ENCODE data around the gene UTF1.
"Not testable (repeated sequence)": the region's sequence is repeated elsewhere in the genome, so short reads cannot be mapped to it uniquely, and the experiment has no call there.

The UTF1 gene

DNA sequence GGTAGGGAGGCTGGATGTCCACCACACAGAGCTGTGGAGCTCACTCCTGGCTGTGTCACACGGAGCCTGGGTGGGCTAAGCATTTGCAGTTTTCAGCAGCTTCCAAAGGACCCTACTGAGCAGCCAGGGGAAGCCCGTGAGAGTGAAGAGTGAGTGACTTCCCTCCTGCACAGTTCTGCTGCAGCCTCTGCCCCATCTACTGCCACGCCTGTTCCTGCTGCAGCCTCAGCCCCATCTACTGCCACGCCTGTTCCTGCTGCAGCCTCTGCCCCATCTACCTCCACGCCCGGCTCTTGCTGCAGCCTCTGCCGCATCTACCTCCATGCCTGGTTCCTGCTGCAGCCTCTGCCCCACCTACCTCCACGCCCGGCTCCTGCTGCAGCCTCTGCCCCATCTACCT is 34.4 kb downstream of the UTF1 start:
- no peaks in the 10 kb centered on the region for H3K27me3 ChIP-seq (ENCODE audit: low read depth, low read length)
- no peaks in the 10 kb centered on the region for H3K9me3 ChIP-seq (ENCODE audit: control insufficient read depth in 1 of 2, low read length in 2 of 2)
- peaks cover 0 to 7% of the 10 kb centered on the region in 2 donors for H3K36me3 ChIP-seq (ENCODE audit: control insufficient read depth in 1 of 2, insufficient read depth in 2 of 2, low read length in 2 of 2)
- H3K27ac ChIP-seq (ENCODE audit: low read length) = no peak overlapping the region
- H3K4me3 ChIP-seq (ENCODE audit: low read depth in 1 of 2, low read length in 2 of 2) = no peak overlapping the region
- peaks cover 0 to 21% of the 10 kb centered on the region in 2 donors for H3K4me1 ChIP-seq (ENCODE audit: control insufficient read depth in 1 of 2, insufficient read depth in 2 of 2, low read length in 2 of 2)

DNA sequence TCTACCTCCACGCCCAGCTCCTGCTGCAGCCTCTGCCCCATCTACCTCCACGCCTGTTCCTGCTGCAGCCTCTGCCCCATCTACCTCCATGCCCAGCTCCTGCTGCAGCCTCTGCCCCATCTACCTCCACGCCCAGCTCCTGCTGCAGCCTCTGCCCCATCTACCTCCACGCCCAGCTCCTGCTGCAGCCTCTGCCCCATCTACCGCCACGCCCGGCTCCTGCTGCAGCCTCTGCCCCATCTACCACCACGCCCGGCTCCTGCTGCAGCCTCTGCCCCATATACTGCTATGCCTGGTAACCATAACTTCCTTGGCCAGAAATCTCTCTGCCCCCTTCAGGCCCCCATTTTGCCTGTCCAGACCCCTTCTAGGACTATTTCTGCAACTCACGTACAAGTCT is 35.0 kb downstream of the UTF1 start:
- peaks cover 0 to 13% of the 10 kb centered on the region in 2 donors for H3K36me3 ChIP-seq (ENCODE audit: control insufficient read depth in 1 of 2, insufficient read depth in 2 of 2, low read length in 2 of 2)
- H3K27ac ChIP-seq (ENCODE audit: low read length); H3K4me3 ChIP-seq (ENCODE audit: low read depth in 1 of 2, low read length in 2 of 2); H3K9me3 ChIP-seq (ENCODE audit: control insufficient read depth in 1 of 2, low read length in 2 of 2); H3K27me3 ChIP-seq (ENCODE audit: low read depth, low read length): not testable (repeated sequence)
- H3K4me1 ChIP-seq (ENCODE audit: control insufficient read depth in 1 of 2, insufficient read depth in 2 of 2, low read length in 2 of 2) = peaks cover 0 to 17% of the 10 kb centered on the region in 2 donors

DNA sequence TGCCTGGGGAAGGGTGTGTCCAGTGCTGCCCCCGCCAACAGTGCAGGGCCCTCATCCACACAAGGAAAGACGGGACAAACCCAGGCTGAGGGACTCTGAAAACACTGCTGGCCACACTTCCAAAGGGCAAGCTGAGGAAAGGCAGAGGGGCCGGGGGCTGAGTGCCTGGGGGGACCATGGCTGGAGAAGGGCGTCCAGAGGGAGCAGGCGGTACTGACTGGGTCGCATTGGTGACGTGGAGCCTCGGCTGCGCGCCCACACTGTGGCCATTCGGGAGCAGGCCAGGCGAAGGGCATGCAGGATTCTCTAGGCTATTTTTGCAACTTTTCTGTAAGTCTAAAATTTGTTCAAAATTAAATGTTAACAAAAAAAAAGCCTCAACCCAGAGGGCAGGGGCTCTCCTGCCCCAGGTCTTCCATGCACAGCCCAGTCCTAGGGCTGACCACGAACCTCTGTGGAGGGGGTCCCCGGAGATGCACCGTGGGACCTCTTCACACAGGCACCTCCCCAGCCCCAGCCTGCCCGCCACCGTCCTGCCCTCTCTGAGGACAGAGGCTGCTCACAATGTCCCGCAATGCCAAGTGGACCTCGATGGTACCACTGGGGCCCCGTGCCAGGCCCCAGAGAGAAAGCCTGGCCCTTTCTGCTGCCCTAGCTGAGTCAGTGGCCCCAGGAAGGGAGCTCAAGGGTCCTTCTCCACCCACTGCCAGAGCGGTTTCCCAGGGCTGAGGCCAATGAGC is 36.2 kb downstream of the UTF1 start:
- Histone ChIP-seq H3K36me3 (ENCODE audit: control insufficient read depth in 1 of 2, insufficient read depth in 2 of 2, low read length in 2 of 2) (peaks cover 0 to 25% of the 10 kb centered on the region in 2 donors), H3K4me3 (ENCODE audit: low read depth in 1 of 2, low read length in 2 of 2) (no peak overlapping the region), H3K9me3 (ENCODE audit: control insufficient read depth in 1 of 2, low read length in 2 of 2) (no peaks in the 10 kb centered on the region), H3K27ac (ENCODE audit: low read length) (no peak overlapping the region), H3K27me3 (ENCODE audit: low read depth, low read length) (no peaks in the 10 kb centered on the region), H3K4me1 (ENCODE audit: control insufficient read depth in 1 of 2, insufficient read depth in 2 of 2, low read length in 2 of 2) (peaks cover 0 to 8% of the 10 kb centered on the region in 2 donors)

DNA sequence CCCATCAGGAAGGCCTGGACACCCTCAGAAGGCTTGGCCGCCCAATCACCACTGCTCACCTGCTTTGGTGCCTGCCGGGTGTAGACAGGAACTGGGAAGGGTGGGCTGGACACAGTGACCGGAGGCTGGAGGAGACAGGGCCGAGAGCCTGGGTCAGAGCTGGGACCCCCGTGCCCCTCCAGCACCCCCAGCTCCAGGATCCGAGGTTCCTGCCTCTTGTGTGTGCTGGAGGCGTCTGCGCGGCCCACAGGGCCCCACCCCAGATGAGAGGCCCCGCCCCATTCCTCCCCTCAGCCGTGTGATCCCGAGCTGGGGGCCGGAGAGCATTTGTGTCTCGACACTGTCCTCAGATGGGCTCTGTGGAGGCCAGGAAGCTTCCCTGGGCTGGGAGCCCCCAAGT is 37.3 kb downstream of the UTF1 start:
- Histone ChIP-seq H3K4me3 (ENCODE audit: low read depth in 1 of 2, low read length in 2 of 2) (no peak overlapping the region), H3K36me3 (ENCODE audit: control insufficient read depth in 1 of 2, insufficient read depth in 2 of 2, low read length in 2 of 2) (peaks cover 0 to 26% of the 10 kb centered on the region in 2 donors)

DNA sequence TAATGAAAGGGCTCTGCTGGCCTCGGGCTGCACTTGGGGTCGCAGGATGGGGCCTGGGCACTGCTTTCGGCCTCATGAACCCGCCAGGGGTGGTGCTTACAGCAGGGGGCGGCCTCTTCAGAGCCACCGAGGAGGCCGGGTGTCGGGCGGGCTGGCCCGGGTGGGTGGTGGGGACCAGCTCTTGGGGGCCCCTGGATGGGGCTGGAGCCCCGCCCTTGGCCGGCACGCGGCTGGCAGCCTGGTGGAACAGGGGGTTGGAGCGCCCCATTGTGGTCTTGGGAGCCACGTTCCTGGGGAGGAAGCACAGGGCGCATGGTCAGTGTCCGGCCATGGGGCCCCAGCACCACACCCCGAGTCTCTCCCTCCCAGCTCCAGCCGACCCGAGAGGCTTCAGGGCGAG is 37.8 kb downstream of the UTF1 start:
- Histone ChIP-seq H3K36me3 (ENCODE audit: control insufficient read depth in 1 of 2, insufficient read depth in 2 of 2, low read length in 2 of 2) (peaks cover 0 to 30% of the 10 kb centered on the region in 2 donors), H3K4me3 (ENCODE audit: low read depth in 1 of 2, low read length in 2 of 2) (no peak overlapping the region)

More for the DNA sequence above, 37.3 kb downstream of the UTF1 start:
- Histone ChIP-seq H3K27ac (ENCODE audit: low read length) (no peak overlapping the region), H3K27me3 (ENCODE audit: low read depth, low read length) (no peaks in the 10 kb centered on the region), H3K9me3 (ENCODE audit: control insufficient read depth in 1 of 2, low read length in 2 of 2) (no peaks in the 10 kb centered on the region), H3K4me1 (ENCODE audit: control insufficient read depth in 1 of 2, insufficient read depth in 2 of 2, low read length in 2 of 2) (peaks cover 0 to 4% of the 10 kb centered on the region in 2 donors)

DNA sequence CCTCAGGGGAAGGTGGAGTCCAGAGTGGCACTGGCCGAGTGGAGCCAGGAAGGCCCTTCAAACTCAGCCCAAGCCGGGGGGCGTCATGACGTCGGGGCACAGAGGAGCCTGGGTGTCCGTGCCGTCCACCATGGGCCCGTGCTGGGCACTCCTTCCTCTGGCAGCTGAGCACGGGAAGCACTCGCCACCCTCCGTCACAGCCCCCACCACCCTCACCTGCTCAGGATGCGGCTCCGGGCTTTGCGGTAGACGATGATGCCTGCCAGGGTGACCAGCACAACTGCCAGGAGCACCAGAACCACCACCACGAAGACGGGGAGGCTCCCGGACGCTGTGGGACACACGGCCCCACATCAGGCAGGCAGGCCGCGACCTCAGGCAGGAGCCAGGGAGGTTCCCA is 38.5 kb downstream of the UTF1 start:
- no peak overlapping the region for H3K4me3 ChIP-seq (ENCODE audit: low read depth in 1 of 2, low read length in 2 of 2)
- H3K36me3 ChIP-seq (ENCODE audit: control insufficient read depth in 1 of 2, insufficient read depth in 2 of 2, low read length in 2 of 2) = peaks cover 0 to 33% of the 10 kb centered on the region in 2 donors
- no peak overlapping the region for H3K27ac ChIP-seq (ENCODE audit: low read length)
- H3K9me3 ChIP-seq (ENCODE audit: control insufficient read depth in 1 of 2, low read length in 2 of 2) = no peaks in the 10 kb centered on the region
- no peaks in the 10 kb centered on the region for H3K4me1 ChIP-seq (ENCODE audit: control insufficient read depth in 1 of 2, insufficient read depth in 2 of 2, low read length in 2 of 2)
- no peaks in the 10 kb centered on the region for H3K27me3 ChIP-seq (ENCODE audit: low read depth, low read length)

More for the DNA sequence above, 37.8 kb downstream of the UTF1 start:
- Histone ChIP-seq H3K4me1 (ENCODE audit: control insufficient read depth in 1 of 2, insufficient read depth in 2 of 2, low read length in 2 of 2) (no peaks in the 10 kb centered on the region), H3K27ac (ENCODE audit: low read length) (no peak overlapping the region), H3K9me3 (ENCODE audit: control insufficient read depth in 1 of 2, low read length in 2 of 2) (no peaks in the 10 kb centered on the region), H3K27me3 (ENCODE audit: low read depth, low read length) (no peaks in the 10 kb centered on the region)

DNA sequence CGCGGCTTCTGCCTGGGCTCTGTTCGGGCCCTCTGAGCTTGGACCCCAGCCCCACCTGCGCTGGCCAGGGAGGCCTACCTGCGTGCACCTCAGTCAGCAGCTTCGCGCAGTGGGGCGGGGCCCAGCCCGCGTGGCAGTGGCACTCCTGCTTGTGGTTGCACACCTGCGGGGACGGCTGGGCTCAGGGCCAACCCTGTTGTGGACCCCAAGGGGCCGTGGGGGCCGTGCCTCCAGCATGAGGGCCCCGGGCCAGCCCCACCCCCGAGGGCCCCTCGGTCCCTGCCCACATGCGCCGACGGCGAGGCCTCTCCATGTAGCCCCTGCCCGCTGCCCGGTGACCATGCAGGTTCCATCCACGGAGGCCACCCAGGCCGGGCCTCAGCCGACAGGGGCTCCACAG is 39.4 kb downstream of the UTF1 start:
- no peak overlapping the region for H3K27ac ChIP-seq (ENCODE audit: low read length)
- H3K27me3 ChIP-seq (ENCODE audit: low read depth, low read length) = no peaks in the 10 kb centered on the region
- H3K36me3 ChIP-seq (ENCODE audit: control insufficient read depth in 1 of 2, insufficient read depth in 2 of 2, low read length in 2 of 2) = peaks cover 0 to 33% of the 10 kb centered on the region in 2 donors
- no peak overlapping the region for H3K4me3 ChIP-seq (ENCODE audit: low read depth in 1 of 2, low read length in 2 of 2)
- no peaks in the 10 kb centered on the region for H3K9me3 ChIP-seq (ENCODE audit: control insufficient read depth in 1 of 2, low read length in 2 of 2)
- H3K4me1 ChIP-seq (ENCODE audit: control insufficient read depth in 1 of 2, insufficient read depth in 2 of 2, low read length in 2 of 2) = no peaks in the 10 kb centered on the region

DNA sequence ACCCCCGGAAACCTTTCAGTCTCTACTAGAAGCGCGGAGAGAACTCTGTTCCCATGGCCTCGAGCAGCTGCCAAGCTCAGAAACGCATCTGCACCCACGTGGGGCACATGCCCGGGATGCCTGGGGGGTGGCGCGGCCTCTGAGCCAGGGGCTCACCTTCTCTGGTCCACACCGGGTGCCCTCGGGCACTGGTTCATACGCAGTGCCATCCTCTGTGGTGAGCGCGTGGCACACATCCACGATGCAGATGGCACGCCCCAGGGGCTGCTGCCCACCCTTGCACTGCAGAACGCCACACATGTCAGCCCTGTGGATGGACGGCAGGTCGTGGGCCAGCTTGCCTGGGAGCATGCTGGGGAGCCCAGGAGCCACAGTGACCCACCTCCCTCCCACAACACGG is 40.2 kb downstream of the UTF1 start:
- Histone ChIP-seq H3K27me3 (ENCODE audit: low read depth, low read length) (no peaks in the 10 kb centered on the region), H3K4me1 (ENCODE audit: control insufficient read depth in 1 of 2, insufficient read depth in 2 of 2, low read length in 2 of 2) (no peaks in the 10 kb centered on the region), H3K36me3 (ENCODE audit: control insufficient read depth in 1 of 2, insufficient read depth in 2 of 2, low read length in 2 of 2) (peaks cover 0 to 33% of the 10 kb centered on the region in 2 donors), H3K27ac (ENCODE audit: low read length) (no peak overlapping the region), H3K9me3 (ENCODE audit: control insufficient read depth in 1 of 2, low read length in 2 of 2) (no peaks in the 10 kb centered on the region), H3K4me3 (ENCODE audit: low read depth in 1 of 2, low read length in 2 of 2) (no peak overlapping the region)

DNA sequence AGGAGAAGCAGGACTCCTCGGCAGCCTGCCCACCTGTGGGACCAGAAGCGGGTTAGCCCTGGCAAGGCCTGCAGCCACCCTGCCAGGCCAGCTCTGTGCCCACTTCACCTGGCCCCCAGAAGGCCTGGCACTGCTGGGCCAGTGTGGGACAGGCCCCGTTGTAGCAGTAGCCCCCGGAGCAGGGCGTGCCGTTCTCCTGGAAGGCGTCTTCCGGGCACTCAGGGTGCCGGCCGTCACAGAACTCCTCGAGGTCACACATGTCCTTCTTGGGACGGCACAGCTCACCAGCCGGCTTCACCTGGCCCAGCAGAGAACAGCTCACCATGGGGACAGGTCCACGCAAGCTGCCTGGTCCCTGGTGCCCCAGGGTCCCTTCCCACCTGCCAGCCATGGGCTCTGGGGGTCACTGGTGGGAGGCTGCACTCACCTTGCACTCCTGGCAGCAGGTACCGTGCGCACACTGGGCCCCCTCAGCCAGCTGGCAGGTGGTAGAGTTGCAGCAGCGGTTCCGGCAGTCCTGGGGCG is 40.8 kb downstream of the UTF1 start:
- Histone ChIP-seq H3K27me3 (ENCODE audit: low read depth, low read length) (no peaks in the 10 kb centered on the region), H3K36me3 (ENCODE audit: control insufficient read depth in 1 of 2, insufficient read depth in 2 of 2, low read length in 2 of 2) (peaks cover 0 to 33% of the 10 kb centered on the region in 2 donors), H3K4me1 (ENCODE audit: control insufficient read depth in 1 of 2, insufficient read depth in 2 of 2, low read length in 2 of 2) (no peaks in the 10 kb centered on the region), H3K4me3 (ENCODE audit: low read depth in 1 of 2, low read length in 2 of 2) (no peak overlapping the region), H3K9me3 (ENCODE audit: control insufficient read depth in 1 of 2, low read length in 2 of 2) (no peaks in the 10 kb centered on the region), H3K27ac (ENCODE audit: low read length) (no peak overlapping the region)

DNA sequence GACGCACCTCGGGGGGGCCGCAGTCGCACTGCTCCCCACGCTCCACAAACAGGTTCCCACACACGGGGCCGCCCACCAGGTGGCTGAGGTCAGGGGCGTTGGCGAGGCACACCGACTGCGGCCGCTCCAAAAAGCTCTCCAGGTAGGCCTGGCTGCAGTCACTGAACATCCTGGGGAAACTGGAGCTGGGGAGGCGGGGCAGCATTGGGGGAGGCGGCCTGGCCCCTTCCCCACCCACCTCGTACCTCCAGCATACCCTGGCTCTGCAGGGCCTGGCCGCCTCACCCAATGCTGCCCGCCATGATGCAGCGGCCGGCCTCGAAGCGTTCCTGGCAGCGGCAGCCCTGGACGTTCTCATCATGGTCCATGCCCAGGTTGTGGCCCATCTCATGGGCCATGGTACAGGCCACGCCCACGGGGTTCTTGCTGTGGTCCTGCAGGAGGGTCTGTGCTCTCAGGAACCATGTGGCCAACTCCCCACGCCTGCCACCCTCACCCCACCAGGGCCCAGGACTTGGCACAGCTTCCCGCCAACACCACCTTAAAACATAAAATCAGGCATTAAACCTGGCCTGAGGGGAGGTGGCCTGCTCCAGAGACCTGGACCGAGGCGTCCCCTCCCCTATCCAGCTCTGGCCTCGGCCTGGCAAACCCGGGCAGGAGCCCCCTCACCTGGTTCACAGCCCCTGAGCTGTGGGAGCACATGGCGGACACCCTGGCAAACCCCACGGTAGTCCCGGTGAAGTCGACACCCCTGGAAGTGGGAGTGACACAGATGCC is 41.7 kb downstream of the UTF1 start:
- Histone ChIP-seq H3K4me1 (ENCODE audit: control insufficient read depth in 1 of 2, insufficient read depth in 2 of 2, low read length in 2 of 2) (peaks cover 0 to 5% of the 10 kb centered on the region in 2 donors), H3K27me3 (ENCODE audit: low read depth, low read length) (no peaks in the 10 kb centered on the region), H3K27ac (ENCODE audit: low read length) (no peak overlapping the region), H3K4me3 (ENCODE audit: low read depth in 1 of 2, low read length in 2 of 2) (no peak overlapping the region), H3K9me3 (ENCODE audit: control insufficient read depth in 1 of 2, low read length in 2 of 2) (no peaks in the 10 kb centered on the region), H3K36me3 (ENCODE audit: control insufficient read depth in 1 of 2, insufficient read depth in 2 of 2, low read length in 2 of 2) (peaks cover 0 to 33% of the 10 kb centered on the region in 2 donors)

DNA sequence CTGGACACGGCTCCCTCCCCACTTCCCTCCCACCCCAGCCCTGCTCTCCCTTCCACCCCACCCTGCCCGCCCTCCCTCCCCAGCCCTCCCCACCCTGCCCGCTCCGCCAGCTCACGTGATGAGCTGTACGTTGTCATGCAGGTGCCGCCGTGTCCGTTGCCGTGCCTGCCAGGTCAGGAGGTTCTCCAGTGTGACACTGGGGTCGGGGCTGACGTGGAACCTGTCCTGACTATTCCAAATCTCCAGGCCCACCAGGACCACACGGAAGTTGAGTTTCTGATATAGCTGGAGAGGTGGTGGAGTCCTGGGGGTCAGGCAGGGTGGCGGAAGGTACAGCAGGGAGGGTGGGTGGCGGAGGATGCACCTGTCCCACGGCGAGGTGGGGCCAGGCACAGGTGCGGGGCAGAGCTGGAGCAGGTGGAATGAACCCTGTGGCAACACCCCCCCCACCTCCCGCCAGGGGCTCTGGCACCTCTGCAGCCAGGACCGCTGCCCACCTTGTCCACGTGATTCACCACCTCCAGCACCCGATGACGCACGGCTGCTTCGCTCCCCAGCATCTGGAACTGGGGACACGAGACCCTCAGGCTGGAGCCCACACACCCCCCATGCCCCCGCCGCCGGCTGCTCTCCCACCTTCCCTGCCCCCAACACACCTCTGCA is 42.4 kb downstream of the UTF1 start:
- Histone ChIP-seq H3K4me3 (ENCODE audit: low read depth in 1 of 2, low read length in 2 of 2) (no peak overlapping the region), H3K36me3 (ENCODE audit: control insufficient read depth in 1 of 2, insufficient read depth in 2 of 2, low read length in 2 of 2) (peaks cover 0 to 33% of the 10 kb centered on the region in 2 donors)

More for the DNA sequence above, 42.4 kb downstream of the UTF1 start:
- no peaks in the 10 kb centered on the region for H3K9me3 ChIP-seq (ENCODE audit: control insufficient read depth in 1 of 2, low read length in 2 of 2)
- H3K4me1 ChIP-seq (ENCODE audit: control insufficient read depth in 1 of 2, insufficient read depth in 2 of 2, low read length in 2 of 2) = peaks cover 0 to 12% of the 10 kb centered on the region in 2 donors
- no peak overlapping the region for H3K27ac ChIP-seq (ENCODE audit: low read length)
- H3K27me3 ChIP-seq (ENCODE audit: low read depth, low read length) = no peaks in the 10 kb centered on the region
